NCI-H1048 (cell line): ENCODE measurements around the gene RRM2.
"Not testable (repeated sequence)": the region's sequence is repeated elsewhere in the genome, so short reads cannot be mapped to it uniquely, and the experiment has no call there.

Source experiments
- DNase-seq: peaks from one replicate; lab custom pipeline; 2025; lab: John Stamatoyannopoulos, UW

RRM2 gene

GRCh38 chr2:10132596-10132995 lies 10.1 kb downstream of the RRM2 start:
- no peak for DNase-seq

DNA sequence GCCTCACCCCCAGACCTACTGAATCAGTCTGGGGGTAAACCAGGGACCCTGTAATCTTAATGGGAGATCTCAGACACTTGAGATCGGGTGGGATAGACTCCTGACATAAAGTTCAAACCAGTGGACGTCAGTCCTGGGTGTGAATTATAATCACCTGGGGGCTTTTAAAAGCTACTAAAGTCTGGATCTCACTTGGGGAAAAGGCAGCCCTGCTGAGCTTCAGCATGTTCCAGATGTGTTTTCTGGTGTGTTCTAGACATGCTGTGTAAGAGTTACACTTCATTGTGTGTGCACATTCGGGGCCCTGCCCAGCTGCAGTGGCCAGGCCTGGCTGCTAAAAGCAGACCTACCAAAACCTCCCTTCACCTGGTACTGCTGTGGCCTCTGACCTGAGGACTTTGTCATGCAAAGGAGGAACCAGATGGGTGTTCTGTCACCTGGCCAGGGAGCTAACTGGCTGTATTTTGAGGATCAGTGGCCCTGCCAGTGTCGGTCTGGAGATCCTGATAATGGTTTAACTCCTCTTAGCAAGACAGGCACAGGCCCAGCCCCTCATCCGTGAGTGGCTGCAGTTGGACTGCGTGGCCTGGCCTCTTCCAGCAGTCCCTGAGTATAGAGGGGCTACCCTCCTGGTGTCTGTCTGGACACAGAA lies 10.6 kb downstream of the RRM2 start:
- no peak for DNase-seq

- no peak for DNase-seq
Measured at GRCh38 chr2:10135296-10136089, 13.0 kb downstream of the RRM2 start.

DNA sequence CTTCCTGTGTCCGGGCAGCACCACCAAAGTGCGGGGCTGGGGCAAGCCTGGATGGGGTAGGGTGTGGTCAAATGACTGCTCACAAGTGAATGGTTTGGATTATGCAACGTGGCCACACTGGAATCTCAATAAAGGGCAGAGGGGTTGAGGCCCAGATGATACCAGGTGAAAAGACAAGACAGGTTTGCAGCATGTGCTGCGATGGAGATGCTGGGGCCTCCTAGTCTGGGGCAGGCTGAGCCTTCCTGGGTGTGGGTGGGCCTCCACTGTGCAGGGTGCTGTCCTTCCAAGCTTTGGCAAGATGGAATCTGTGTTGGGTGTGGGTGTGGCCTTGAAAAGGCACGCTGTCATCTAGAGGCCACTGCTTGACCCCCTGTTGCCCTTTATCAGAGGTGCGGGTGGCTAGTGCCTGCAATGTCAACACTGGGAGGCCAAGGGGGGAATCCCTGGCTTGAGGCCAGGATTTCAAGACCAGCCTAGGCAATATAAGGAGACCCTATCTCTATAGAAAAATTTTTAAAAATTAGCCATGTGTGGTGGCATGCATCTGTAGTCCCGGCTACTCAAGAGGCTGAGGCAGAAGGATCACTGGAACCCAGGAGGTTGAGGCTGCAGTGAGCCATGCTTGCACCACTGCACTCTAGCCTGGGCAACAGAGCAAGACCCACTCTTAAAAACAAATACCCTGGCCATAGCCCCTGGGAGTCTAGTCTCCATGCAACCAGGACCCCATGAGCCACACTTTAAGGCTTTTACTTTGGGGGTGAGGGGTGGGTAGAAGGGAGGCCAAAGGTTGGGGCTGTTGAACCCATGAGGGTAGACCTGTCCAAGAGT lies 13.8 kb downstream of the RRM2 start:
- DNase-seq, result no peak

DNA sequence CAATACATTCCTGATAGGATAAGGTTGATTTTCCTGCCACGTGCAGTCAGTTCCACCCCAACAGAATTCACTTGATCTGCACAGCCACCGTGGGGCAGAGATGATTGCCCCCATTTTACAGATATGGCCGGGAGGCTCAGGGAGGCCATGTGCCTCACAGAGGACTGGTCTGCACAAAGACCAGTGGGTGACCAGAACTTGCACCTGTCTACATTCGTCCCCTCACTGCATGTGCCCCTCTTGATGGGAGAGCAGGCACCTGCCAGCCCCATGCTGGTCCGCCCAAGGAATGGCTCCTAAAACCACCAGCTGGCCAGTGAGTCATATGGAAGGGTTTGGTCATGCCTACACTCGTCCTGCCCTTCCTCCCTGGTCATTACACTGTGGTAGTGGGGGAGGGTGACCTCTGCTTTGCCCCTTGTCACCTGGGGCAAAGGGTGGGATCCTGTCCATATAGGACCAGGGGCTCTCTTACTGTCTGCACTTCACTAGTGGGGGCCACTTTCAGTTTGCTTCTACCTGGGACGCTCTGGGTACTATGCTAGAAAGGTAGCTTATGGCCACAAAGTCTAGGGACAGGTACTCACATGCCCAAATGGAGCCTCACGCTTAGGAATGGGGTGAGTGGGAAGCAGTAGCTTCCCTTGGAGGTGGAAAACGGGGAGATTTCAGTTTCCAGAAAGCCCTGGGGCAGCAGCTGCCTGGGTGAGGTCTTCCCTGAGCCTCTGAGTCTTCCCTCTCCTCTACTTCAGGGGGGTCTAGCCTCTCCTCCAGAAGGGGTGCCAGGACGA lies 14.7 kb downstream of the RRM2 start:
- DNase-seq, result no peak

DNA sequence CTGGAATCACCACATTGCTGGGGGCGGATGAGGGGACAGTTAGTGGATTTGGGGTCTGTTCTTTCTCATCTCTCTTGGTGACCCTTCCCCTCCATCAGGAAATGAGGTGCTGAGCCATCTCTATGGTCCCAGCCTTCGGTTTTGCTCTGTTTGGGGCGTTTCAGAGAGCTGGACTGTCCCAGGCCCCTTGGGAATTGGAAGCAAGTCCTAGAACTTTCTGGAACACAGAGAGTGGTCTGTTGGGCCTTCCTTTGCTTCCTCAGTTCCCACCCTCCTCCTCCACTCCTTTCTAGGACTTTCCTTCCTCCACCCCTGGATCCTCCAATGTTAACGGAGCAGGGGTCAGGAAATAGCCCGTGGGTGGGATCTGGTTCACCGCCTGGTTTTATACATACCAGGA lies 17.0 kb downstream of the RRM2 start:
- no peak for DNase-seq

DNA sequence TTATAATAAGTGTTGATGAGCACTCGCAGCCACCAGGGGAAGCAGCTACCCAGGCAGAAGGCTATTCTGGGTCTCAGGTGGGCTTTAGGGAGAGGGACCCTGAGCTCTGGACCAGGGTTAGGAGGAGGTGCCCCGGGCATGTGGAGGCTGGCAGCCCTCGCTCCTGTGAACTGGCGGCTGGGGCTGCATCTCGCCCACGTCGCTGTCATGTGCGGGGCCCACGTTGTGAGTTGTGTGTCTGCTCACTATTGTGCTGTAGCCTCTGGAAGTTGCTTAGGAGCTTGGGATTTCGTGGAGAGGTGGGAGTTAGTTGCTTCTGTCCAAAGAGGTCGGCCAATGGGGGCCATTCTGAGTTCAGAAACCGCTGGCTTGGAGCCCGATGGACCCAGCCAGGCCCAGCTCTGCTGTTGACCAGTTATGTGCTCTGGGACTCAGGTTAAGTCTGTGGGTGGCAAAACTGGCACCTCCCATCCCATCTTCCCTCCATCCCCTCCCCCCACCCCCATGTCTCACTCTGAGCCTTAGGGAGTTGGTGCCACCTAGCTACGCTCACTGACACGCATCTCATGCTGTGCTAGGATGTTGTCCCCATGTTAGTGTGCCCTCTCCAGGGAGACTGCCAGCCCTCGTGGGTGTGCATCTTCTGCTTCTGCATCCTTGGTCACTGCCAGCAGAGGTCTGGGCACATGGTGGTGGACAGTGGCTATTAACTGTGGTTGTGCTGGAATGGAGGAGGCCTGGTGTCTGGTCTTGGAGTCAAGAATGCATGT lies 18.5 kb downstream of the RRM2 start:
- no peak for DNase-seq

- DNase-seq, result no peak
Measured at GRCh38 chr2:10141736-10142639, 19.4 kb downstream of the RRM2 start.

- no peak for DNase-seq
Measured at GRCh38 chr2:10142640-10142965, 20.1 kb downstream of the RRM2 start.

DNA sequence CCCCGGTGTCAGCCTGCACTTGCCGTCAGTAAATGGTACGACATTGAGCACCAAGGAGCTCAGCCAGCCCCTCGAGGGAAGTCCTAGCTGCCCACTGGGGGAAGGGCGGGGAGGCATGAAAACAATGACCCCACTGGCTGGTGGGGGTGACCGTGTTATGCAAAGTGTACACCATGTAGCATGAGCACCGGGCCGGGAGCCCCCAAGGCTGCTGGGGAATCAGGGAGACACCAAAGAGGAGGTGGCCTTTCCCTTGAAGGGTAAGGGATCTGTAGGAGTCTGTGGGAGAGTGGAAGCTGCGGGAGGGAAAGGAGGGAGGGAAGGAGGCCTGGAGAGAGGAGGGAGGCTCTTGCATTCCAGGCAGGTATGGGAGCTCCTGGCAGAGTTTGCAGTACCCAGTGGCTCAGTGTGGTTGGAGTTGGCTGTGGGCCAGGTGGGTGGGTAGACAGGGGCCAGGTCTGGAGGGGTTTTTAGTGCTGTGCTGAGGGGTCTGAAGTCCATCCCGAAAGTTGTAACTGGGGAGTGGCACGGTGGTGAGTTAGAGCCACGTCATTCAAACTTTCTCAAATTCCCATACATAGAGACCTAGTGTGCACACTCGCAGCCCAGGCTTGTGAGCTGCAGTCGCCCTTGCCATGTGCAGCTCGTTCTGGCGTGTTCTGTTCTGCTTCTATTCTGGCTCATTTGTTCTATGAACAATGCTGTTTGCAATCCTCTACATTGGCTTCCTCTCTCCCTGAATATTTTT lies 22.4 kb downstream of the RRM2 start:
- no peak for DNase-seq

DNA sequence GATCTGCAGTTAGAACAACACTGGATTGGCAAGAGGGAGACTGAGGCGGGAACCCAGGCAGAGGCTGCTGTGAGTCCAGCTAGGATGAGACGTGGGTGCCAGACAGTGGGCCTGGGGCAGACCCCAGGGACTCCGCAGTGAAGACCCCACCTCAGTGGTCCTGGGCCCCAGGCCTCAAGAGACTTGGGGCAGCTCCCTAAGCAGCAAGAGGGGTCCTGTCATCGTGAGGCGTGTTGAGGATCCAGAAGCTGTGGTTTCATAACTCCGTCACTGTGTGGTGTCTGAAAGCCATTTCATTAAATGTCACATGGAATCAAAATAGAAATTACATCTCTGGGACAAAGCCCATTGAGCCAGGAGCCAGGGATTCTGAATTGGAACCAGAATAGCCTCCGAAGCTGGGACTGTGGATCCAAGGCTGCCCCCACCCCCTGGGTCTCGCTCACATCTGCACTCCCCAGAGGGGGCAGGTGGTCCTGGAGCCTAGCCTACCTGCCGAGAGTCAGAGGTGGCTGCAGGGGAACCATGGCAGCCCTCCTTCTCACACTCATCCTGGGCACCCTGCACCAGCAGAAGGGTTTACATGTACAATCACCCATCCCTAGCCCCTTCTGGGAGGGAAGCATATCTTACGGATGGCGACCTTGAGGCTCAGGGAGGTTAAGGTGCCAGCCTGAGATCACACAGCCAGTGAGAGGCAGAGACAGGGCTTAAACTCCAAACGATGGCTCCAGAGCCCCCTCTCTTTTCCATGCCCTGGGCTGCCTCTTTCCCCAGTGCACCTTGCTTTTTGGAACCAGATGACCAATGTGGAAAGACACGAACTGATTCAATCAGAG lies 23.2 kb downstream of the RRM2 start:
- no peak for DNase-seq

DNA sequence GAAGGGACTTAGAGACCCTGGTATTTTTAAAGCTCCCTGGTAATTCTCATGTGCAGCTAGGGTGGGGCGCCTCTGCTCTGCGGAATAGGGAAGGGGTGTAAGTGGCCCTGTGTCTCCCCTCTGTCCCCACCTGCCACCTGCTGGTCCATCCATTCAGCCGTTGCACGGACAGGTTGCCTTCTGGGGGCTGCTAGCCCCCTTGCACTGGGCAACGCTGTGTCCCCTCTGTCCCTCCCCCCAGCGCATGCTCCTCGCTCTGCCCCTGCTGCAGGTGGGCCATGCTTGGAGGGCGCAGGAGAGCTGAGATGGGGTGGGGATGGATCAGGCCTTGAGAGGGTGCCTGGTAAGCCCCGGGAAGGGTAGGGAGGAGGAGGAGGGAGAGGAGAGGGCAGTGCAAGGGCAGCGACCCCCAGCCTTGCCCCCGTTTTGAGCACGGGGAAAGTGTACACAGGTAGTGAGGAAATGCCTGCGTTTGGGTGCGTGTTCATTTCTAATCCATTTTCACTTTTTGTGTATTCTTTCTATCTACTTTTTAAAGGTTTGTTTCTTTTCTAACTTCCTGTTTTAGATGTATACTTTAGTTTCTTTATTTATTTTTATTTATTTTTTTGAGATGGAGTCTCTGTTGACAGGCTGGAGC lies 23.9 kb downstream of the RRM2 start:
- no peak for DNase-seq

GRCh38 chr2:10147050-10147660 lies 24.6 kb downstream of the RRM2 start:
- not testable (repeated sequence) for DNase-seq

GRCh38 chr2:10148268-10148667 lies 25.7 kb downstream of the RRM2 start:
- DNase-seq, result no peak

DNA sequence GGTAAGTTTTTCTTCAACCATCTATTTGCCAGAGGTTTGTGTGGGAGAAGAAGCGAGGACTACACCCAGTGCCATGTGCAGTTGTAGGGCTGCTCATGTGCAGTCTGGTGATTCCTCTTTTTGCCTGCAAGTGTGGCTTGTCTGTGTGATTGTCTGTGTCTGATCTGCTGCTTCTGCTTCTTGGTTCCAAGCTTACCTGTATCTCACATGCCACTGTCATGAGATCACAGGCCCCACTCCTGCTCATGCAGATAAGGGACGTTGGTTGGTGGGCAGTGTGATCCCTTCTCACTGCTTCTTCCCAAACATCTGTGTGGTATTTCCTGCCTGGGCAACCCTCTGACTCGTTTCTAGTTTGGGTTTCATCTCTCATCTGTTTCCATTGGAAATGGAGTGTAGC lies 27.1 kb downstream of the RRM2 start:
- no peak for DNase-seq

DNA sequence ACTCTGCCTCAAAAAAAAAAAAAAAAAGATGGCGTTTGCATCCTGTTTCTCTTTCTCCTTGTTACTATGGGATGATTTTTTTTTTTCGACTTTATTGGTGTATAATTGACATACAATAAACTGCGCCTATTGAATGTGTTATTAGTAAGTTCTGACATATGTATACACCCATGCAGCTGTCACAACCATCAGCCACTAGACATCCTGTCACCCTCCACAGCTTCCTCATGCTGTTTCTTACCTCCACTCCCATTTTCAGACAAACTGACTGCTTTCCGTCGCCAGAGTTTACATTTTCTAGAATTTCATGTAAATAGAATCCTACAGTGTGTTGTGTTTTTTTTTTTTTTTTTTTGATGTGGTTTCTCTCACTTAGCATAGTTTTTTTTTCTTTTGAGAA lies 27.9 kb downstream of the RRM2 start:
- DNase-seq, result no peak

GRCh38 chr2:10151462-10151861 lies 28.9 kb downstream of the RRM2 start:
- DNase-seq, result no peak

GRCh38 chr2:10157293-10157692 lies 34.8 kb downstream of the RRM2 start:
- DNase-seq, result no peak
